GM23338 (cell line): ENCODE measurements around the gene RAB43. TPM values are rescaled to one million over a fixed set of nuclear protein-coding genes. Genes with fewer than 3 reads are reported as not detected.

Experiments
- ATAC-seq: fragments of 200-7000 bp; cut with Tn5 transposase; 3 replicates; pipeline ENCODE4 v1.9.1; 2020
- DNase-seq: peaks from one replicate; pipeline ENCODE4 v3.0.0-alpha.2; 2015; ENCODE audit warnings: low spot score
- H2AFZ ChIP-seq: fragments of 200-600 bp; sonication (generic); 2 replicates; pipeline ENCODE4 v1.8.0; 2016; ENCODE audit warnings: antibody characterized with exemption, mild to moderate bottlenecking, moderate library complexity
- H3F3A ChIP-seq: fragments of 200-600 bp; sonication (generic); replicated peaks from 2 replicates; pipeline ENCODE4 v1.8.0; 2017; ENCODE audit warnings: antibody characterized with exemption, mixed run types, low read depth
- H3K27ac ChIP-seq: fragments of 200-600 bp; sonication (generic); 2 replicates; pipeline ENCODE4 v1.6.1; 2016; ENCODE audit warnings: low read depth
- H3K27me3 ChIP-seq: fragments of 200-600 bp; sonication (generic); 2 replicates; pipeline ENCODE4 v1.8.0; 2016; ENCODE audit warnings: mild to moderate bottlenecking, mixed run types, moderate library complexity; ENCODE audit not compliant: insufficient read depth
- H3K36me3 ChIP-seq: fragments of 200-600 bp; sonication (generic); 2 replicates; pipeline ENCODE4 v1.8.0; 2016; ENCODE audit warnings: mild to moderate bottlenecking; ENCODE audit not compliant: insufficient read depth
- H3K4me1 ChIP-seq: fragments of 200-600 bp; sonication (generic); 2 replicates; pipeline ENCODE4 v1.8.0; 2016; ENCODE audit warnings: mild to moderate bottlenecking, moderate library complexity; ENCODE audit not compliant: insufficient read depth
- H3K4me2 ChIP-seq: fragments of 200-600 bp; sonication (generic); 2 replicates; pipeline ENCODE4 v1.7.1; 2017; ENCODE audit warnings: mixed run types
- H3K4me3 ChIP-seq: fragments of 200-600 bp; sonication (generic); 2 replicates; pipeline ENCODE4 v1.6.1; 2016; ENCODE audit warnings: mixed run types
- H3K79me2 ChIP-seq: fragments of 200-600 bp; sonication (generic); replicated peaks from 2 replicates; pipeline ENCODE4 v1.8.0; 2017; ENCODE audit warnings: mild to moderate bottlenecking; ENCODE audit not compliant: insufficient read depth
- H3K9me2 ChIP-seq: fragments of 200-600 bp; sonication (generic); 2 replicates; pipeline ENCODE4 v1.8.0; 2017; ENCODE audit not compliant: insufficient read depth
- H4K20me1 ChIP-seq: fragments of 200-600 bp; sonication (generic); replicated peaks from 2 replicates; pipeline ENCODE4 v1.8.0; 2017; ENCODE audit warnings: mild to moderate bottlenecking; ENCODE audit not compliant: insufficient read depth
- H3K27ac Mint-ChIP-seq: 2 replicates; pipeline ENCODE4 v1.8.0; 2020; ENCODE audit warnings: inconsistent platforms, mild to moderate bottlenecking, moderate library complexity, mixed read lengths
- H3K27me3 Mint-ChIP-seq: 3 replicates; pipeline ENCODE4 v1.8.0; 2022; ENCODE audit warnings: low read depth, mild to moderate bottlenecking, moderate library complexity, mixed read lengths, inconsistent platforms; ENCODE audit not compliant: insufficient read depth, poor library complexity
- H3K36me3 Mint-ChIP-seq: 3 replicates; pipeline ENCODE4 v1.8.0; 2021; ENCODE audit warnings: low read depth, mild to moderate bottlenecking, inconsistent platforms, moderate library complexity, mixed read lengths
- H3K4me1 Mint-ChIP-seq: 3 replicates; pipeline ENCODE4 v1.8.0; 2020; ENCODE audit warnings: mild to moderate bottlenecking, inconsistent platforms, mixed read lengths
- H3K4me3 Mint-ChIP-seq: 3 replicates; pipeline ENCODE4 v1.8.0; 2021; ENCODE audit warnings: moderate library complexity, mild to moderate bottlenecking, inconsistent platforms, mixed read lengths
- H3K9me3 Mint-ChIP-seq: 3 replicates; pipeline ENCODE4 v1.8.0; 2020; ENCODE audit warnings: moderate library complexity, mild to moderate bottlenecking, inconsistent platforms, mixed read lengths
- CREB1 ChIP-seq: fragments of 250-450 bp; sonication (Bioruptor Pico); IDR thresholded peaks from 2 replicates; pipeline ENCODE4 v1.5.0; 2020; ENCODE audit warnings: low read depth, mild to moderate bottlenecking, moderate library complexity
- CTCF ChIP-seq, 2 experiments: fragments of 200-600 bp in 1 of 2; sonication (generic) in 1 of 2; conservative IDR thresholded peaks; 2 replicates each; pipeline versions ENCODE4 v1.5.1 to v1.6.1; 2016 to 2017; ENCODE audit warnings: antibody characterized with exemption in 2 of 2, low read depth in 2 of 2, mild to moderate bottlenecking in 2 of 2, moderate library complexity in 1 of 2
- ETS1 ChIP-seq: IDR thresholded peaks from 2 replicates; pipeline ENCODE4 v1.6.1; 2016; ENCODE audit warnings: antibody characterized with exemption
- EZH2 ChIP-seq: fragments of 200-600 bp; sonication (generic); IDR thresholded peaks from one replicate; pipeline ENCODE4 v1.8.0; 2017; ENCODE audit warnings: antibody characterized with exemption, mild to moderate bottlenecking, low read depth; ENCODE audit not compliant: unreplicated experiment
- EZH2phosphoT487 ChIP-seq: fragments of 200-600 bp; sonication (generic); IDR thresholded peaks from one replicate; pipeline ENCODE4 v1.8.1; 2018; ENCODE audit warnings: antibody characterized with exemption; ENCODE audit not compliant: unreplicated experiment
- JUNB ChIP-seq: IDR thresholded peaks from one replicate; pipeline ENCODE4 v1.6.1; 2016; ENCODE audit warnings: antibody characterized with exemption; ENCODE audit not compliant: unreplicated experiment
- NANOG ChIP-seq: IDR thresholded peaks from 2 replicates; pipeline ENCODE4 v1.6.1; 2016; ENCODE audit warnings: antibody characterized with exemption, borderline replicate concordance
- POLR2AphosphoS5 ChIP-seq: IDR thresholded peaks from 2 replicates; pipeline ENCODE4 v1.6.1; 2016; ENCODE audit warnings: antibody characterized with exemption, low read depth
- REST ChIP-seq: IDR thresholded peaks from one replicate; pipeline ENCODE4 v1.6.1; 2018; ENCODE audit warnings: antibody characterized with exemption; ENCODE audit not compliant: unreplicated experiment
- STAT1 ChIP-seq: IDR thresholded peaks from one replicate; pipeline ENCODE4 v1.6.1; 2016; ENCODE audit warnings: antibody characterized with exemption; ENCODE audit not compliant: unreplicated experiment
- ZNF114 ChIP-seq: fragments of 250-450 bp; sonication (Bioruptor Pico); IDR thresholded peaks from 2 replicates; pipeline ENCODE4 v1.5.0; 2020; ENCODE audit warnings: mild to moderate bottlenecking, moderate library complexity
- ZNF331 ChIP-seq: fragments of 250-450 bp; sonication (Bioruptor Pico); IDR thresholded peaks from 2 replicates; pipeline ENCODE4 v1.5.0; 2020; ENCODE audit warnings: low read depth, mild to moderate bottlenecking, moderate library complexity
- ZNF462 ChIP-seq: fragments of 250-450 bp; sonication (Bioruptor Pico); IDR thresholded peaks from 2 replicates; pipeline ENCODE4 v1.5.0; 2020; ENCODE audit warnings: mild to moderate bottlenecking, moderate library complexity
- polyA plus RNA-seq: library from polyadenylated mRNA; unstranded; fragments of >200 nt; fragmentation: Nextera tagmentation; extraction: Ambion mirVana; gene quantifications from 2 replicates; pipeline ENCODE4 v1.2.1, GENCODE V29; 2016
- total RNA-seq: library from RNA; depleted of rRNA; stranded (reverse); fragments of >200 nt; shearing (Covaris generic); gene quantifications from 2 replicates; pipeline ENCODE4 v1.2.3, GENCODE V29; 2014

The RAB43 gene
- total and polyA plus RNA-seq, 2 experiments from 2014 or later = 5.7 to 37.0 TPM

- no peaks in the 10 kb centered on the region for H3K27me3 ChIP-seq
Measured at GRCh38 chr3:129095285-129095684, 26.3 kb downstream of the RAB43 start.

More at GRCh38 chr3:129095285-129095684, 26.3 kb downstream of the RAB43 start:
- Mint-ChIP-seq H3K36me3 (peaks cover 13% of the 10 kb centered on the region), H3K4me3 (no peak overlapping the region), H3K4me1 (no peaks in the 10 kb centered on the region), H3K27me3 (peaks cover 6% of the 10 kb centered on the region), H3K9me3 (no peaks in the 10 kb centered on the region), H3K27ac (no peak overlapping the region)
- ATAC-seq (no peak), DNase-seq (no peak)
- H3K36me3 ChIP-seq = peaks cover 4% of the 10 kb centered on the region; the same call in 1 of the 2 replicates
- H3F3A ChIP-seq = no peaks in the 10 kb centered on the region
- H3K4me3 ChIP-seq = no peak overlapping the region
- H3K9me2 ChIP-seq = no peaks in the 10 kb centered on the region
- H3K4me1 ChIP-seq = no peaks in the 10 kb centered on the region
- no peak overlapping the region for H3K27ac ChIP-seq
- H3K4me2 ChIP-seq = no peak overlapping the region
- H2AFZ ChIP-seq = no peak overlapping the region
- peaks cover 33% of the 10 kb centered on the region for H3K79me2 ChIP-seq
- TF ChIP-seq REST (no peak), EZH2phosphoT487 (no peak), CTCF (conservative IDR thresholded peaks at IDR 0.05; ENCODE audit: low read depth in 2 of 2) (no peak), CREB1 (CRISPR knock-in tag) (no peak), ZNF331 (CRISPR knock-in tag) (no peak), ZNF114 (CRISPR knock-in tag) (no peak), STAT1 (no peak), NANOG (no peak), ZNF462 (CRISPR knock-in tag) (no peak), ETS1 (no peak), JUNB (no peak), EZH2 (no peak), POLR2AphosphoS5 (no peak)
- peaks cover 4% of the 10 kb centered on the region; the same call in 1 of the 2 replicates for H4K20me1 ChIP-seq
